Neural crest cell (in vitro differentiated cells): Measurements from ENCODE around the gene KRTAP4-7. TPM values are rescaled to one million over a fixed set of nuclear protein-coding genes. Genes with fewer than 3 reads are reported as not detected.
A peak's percentile ranks its signal among the peaks of the same experiment; 100 is the strongest.
"Not testable (repeated sequence)": the region's sequence is repeated elsewhere in the genome, so short reads cannot be mapped to it uniquely, and the experiment has no call there.

Experiments used
- DNase-seq: peaks from one replicate; pipeline ENCODE4 v3.0.0; 2021; ENCODE audit warnings: low read depth, mixed read lengths, low spot score
- H3K27ac Mint-ChIP-seq: one replicate; pipeline ENCODE4 v1.8.0; 2021; ENCODE audit warnings: mild to moderate bottlenecking, mixed read lengths; ENCODE audit not compliant: unreplicated experiment
- H3K27me3 Mint-ChIP-seq: 2 replicates; pipeline ENCODE4 v1.8.0; 2021; ENCODE audit warnings: low read depth, mild to moderate bottlenecking, mixed read lengths
- H3K36me3 Mint-ChIP-seq: 2 replicates; pipeline ENCODE4 v1.8.0; 2021; ENCODE audit warnings: low read depth, mild to moderate bottlenecking, mixed read lengths
- H3K4me1 Mint-ChIP-seq: 2 replicates; pipeline ENCODE4 v1.8.0; 2021; ENCODE audit warnings: mixed read lengths
- H3K4me3 Mint-ChIP-seq: one replicate; pipeline ENCODE4 v1.8.0; 2021; ENCODE audit warnings: mild to moderate bottlenecking, mixed read lengths
- H3K9me3 Mint-ChIP-seq: 2 replicates; pipeline ENCODE4 v1.8.0; 2021; ENCODE audit warnings: mixed read lengths
- CTCF ChIP-seq: fragments of 200-600 bp; sonication (generic); conservative IDR thresholded peaks from 2 replicates; pipeline ENCODE4 v1.5.0; 2021; ENCODE audit warnings: antibody characterized with exemption, mild to moderate bottlenecking
- long read RNA-seq: library from polyadenylated mRNA; unstranded; transcript quantifications from one replicate; pipeline ENCODE4 v2.0.0, GENCODE V29; 2020
- total RNA-seq: library from RNA; stranded (reverse); gene quantifications from 2 replicates; pipeline ENCODE4 v1.2.1, GENCODE V29; 2021

KRTAP4-7 gene
- total RNA-seq = not detected in 2 replicates
- long read RNA-seq = 0 reads

GRCh38 chr17:41084100-41084856 lies at the start of gene KRTAP4-7:
KRTAP4-7 (plus strand) TSS chr17:41084150; CDS start chr17:41084207, 57 bp downstream.
- not testable (repeated sequence) for H3K27me3 Mint-ChIP-seq, DNase-seq, H3K27ac Mint-ChIP-seq, H3K9me3 Mint-ChIP-seq, H3K36me3 Mint-ChIP-seq, H3K4me3 Mint-ChIP-seq, H3K4me1 Mint-ChIP-seq

GRCh38 chr17:41034346-41034935 lies 49.5 kb upstream of the KRTAP4-7 start, which contains the start of gene KRTAP1-3:
KRTAP1-3 (minus strand) TSS chr17:41034874; CDS start chr17:41034821, 53 bp downstream.
- not testable (repeated sequence) for H3K36me3 Mint-ChIP-seq, H3K4me3 Mint-ChIP-seq, H3K9me3 Mint-ChIP-seq, H3K4me1 Mint-ChIP-seq, DNase-seq, H3K27me3 Mint-ChIP-seq
- H3K27ac Mint-ChIP-seq = peak within 1 kb of the TSS; percentile 57

GRCh38 chr17:41037853-41038350 lies 46.0 kb upstream of the KRTAP4-7 start:
- no peak for TF ChIP-seq CTCF
- DNase-seq = no peak
- no peaks in the 10 kb centered on the region for H3K36me3 Mint-ChIP-seq

GRCh38 chr17:41040783-41041571 lies 43.0 kb upstream of the KRTAP4-7 start, which contains the start of gene KRTAP1-1:
KRTAP1-1 (minus strand) TSS chr17:41041450; CDS start chr17:41041397, 53 bp downstream.
- H3K4me3 Mint-ChIP-seq, H3K36me3 Mint-ChIP-seq, H3K27me3 Mint-ChIP-seq, DNase-seq, H3K9me3 Mint-ChIP-seq, H3K4me1 Mint-ChIP-seq, H3K27ac Mint-ChIP-seq: not testable (repeated sequence)

More at GRCh38 chr17:41037853-41038350, 46.0 kb upstream of the KRTAP4-7 start:
- Mint-ChIP-seq H3K27ac (no peak overlapping the region), H3K4me1 (no peaks in the 10 kb centered on the region), H3K9me3 (peaks cover 3% of the 10 kb centered on the region), H3K27me3 (no peaks in the 10 kb centered on the region), H3K4me3 (no peak overlapping the region)

GRCh38 chr17:41042953-41043352 lies 41.0 kb upstream of the KRTAP4-7 start:
- Mint-ChIP-seq H3K9me3 (peaks cover 6% of the 10 kb centered on the region), H3K4me3 (no peak overlapping the region), H3K27me3 (peaks cover 2% of the 10 kb centered on the region), H3K36me3 (peaks cover 4% of the 10 kb centered on the region), H3K27ac (no peak overlapping the region), H3K4me1 (no peaks in the 10 kb centered on the region)
- no peak for DNase-seq
- no peak for TF ChIP-seq CTCF

- H3K4me1 Mint-ChIP-seq, H3K9me3 Mint-ChIP-seq, DNase-seq, H3K27ac Mint-ChIP-seq, H3K36me3 Mint-ChIP-seq, H3K4me3 Mint-ChIP-seq: not testable (repeated sequence)
- H3K27me3 Mint-ChIP-seq = peaks cover 18% of the 10 kb centered on the region
Observed at GRCh38 chr17:41046735-41047465, 37.0 kb upstream of the KRTAP4-7 start, which contains the start of gene KRTAP2-1. KRTAP2-1 (minus strand) TSS chr17:41047316; CDS start chr17:41047267, 49 bp downstream.

GRCh38 chr17:41048441-41048840 lies 35.5 kb upstream of the KRTAP4-7 start:
- Mint-ChIP-seq H3K4me1 (no peaks in the 10 kb centered on the region), H3K9me3 (peaks cover 2% of the 10 kb centered on the region), H3K4me3 (no peak overlapping the region), H3K27ac (no peak overlapping the region), H3K27me3 (peaks cover 18% of the 10 kb centered on the region), H3K36me3 (peaks cover 2% of the 10 kb centered on the region)
- no peak for TF ChIP-seq CTCF
- no peak for DNase-seq
